Mucosa of descending colon (tissue), 3 donors: ENCODE data around the gene KEAP1. TPM values are rescaled to one million over a fixed set of nuclear protein-coding genes. Genes with fewer than 3 reads are reported as not detected.
"Not testable (repeated sequence)": the region's sequence is repeated elsewhere in the genome, so short reads cannot be mapped to it uniquely, and the experiment has no call there.

Experiments used
- ATAC-seq: fragments of 200-7000 bp; cut with Tn5 transposase; one replicate; pipeline ENCODE4 v1.9.1; 2020; ENCODE audit warnings: mild to moderate bottlenecking, moderate library complexity
- DNase-seq, 3 donors: peaks; one replicate each; pipeline ENCODE4 v3.0.0-alpha.2; 2020
- H3K36me3 ChIP-seq: fragments of 200-600 bp; one replicate; pipeline ENCODE4 v1.8.0; 2021; ENCODE audit warnings: low read depth, mild to moderate bottlenecking
- H3K4me1 ChIP-seq: fragments of 200-600 bp; one replicate; pipeline ENCODE4 v1.8.0; 2021; ENCODE audit warnings: low read depth, mild to moderate bottlenecking
- H3K4me3 ChIP-seq: fragments of 200-600 bp; one replicate; pipeline ENCODE4 v1.8.0; 2021; ENCODE audit warnings: mild to moderate bottlenecking
- H3K9me3 ChIP-seq: fragments of 200-600 bp; one replicate; pipeline ENCODE4 v1.8.0; 2021; ENCODE audit warnings: mild to moderate bottlenecking
- intact Hi-C, 2 donors: fragments of 100-400 bp; cut with DNase I in 1 of 2; cut with micrococcal nuclease in 1 of 2; formaldehyde crosslinking; loops; one replicate each; pipeline versions ENCODE4 v1.11.0 to v1.11.1; 2022; cut with DNase I, micrococcal nuclease
- total RNA-seq, 3 donors: library from RNA; stranded (reverse); fragmentation: NEBNext Ultra II Directional in 2 of 3; extraction: Animal tissue kit (Norgen Biotek cat#: 25700) in 2 of 3; gene quantifications; one replicate each; pipeline versions ENCODE4 v1.2.1 to v1.2.4, GENCODE V29; 2021 to 2023
- TF ChIP-seq, protein P1 (sequence below): fragments of 200-600 bp; IDR thresholded peaks from one replicate; pipeline ENCODE4 v1.8.0; 2022; ENCODE audit warnings: antibody characterized with exemption, mild to moderate bottlenecking
- donor health status: DM: no; HTN: no; CAD: no; lungs with moderate emphysema.
- donor health status: DM: no; HTN: no; CAD: no.
- donor health status: DM: no; HTN: yes; CAD: no.

KEAP1 gene
- total RNA-seq, 3 donors from 2014 or later: 57.5 to 75.7 (median 61.0) TPM

- ATAC-seq (peak; percentile 93), DNase-seq (peak; percentile 94 to 97 (median 94))
- intact Hi-C loops: no loop called here
- TF ChIP-seq, protein P1, sequence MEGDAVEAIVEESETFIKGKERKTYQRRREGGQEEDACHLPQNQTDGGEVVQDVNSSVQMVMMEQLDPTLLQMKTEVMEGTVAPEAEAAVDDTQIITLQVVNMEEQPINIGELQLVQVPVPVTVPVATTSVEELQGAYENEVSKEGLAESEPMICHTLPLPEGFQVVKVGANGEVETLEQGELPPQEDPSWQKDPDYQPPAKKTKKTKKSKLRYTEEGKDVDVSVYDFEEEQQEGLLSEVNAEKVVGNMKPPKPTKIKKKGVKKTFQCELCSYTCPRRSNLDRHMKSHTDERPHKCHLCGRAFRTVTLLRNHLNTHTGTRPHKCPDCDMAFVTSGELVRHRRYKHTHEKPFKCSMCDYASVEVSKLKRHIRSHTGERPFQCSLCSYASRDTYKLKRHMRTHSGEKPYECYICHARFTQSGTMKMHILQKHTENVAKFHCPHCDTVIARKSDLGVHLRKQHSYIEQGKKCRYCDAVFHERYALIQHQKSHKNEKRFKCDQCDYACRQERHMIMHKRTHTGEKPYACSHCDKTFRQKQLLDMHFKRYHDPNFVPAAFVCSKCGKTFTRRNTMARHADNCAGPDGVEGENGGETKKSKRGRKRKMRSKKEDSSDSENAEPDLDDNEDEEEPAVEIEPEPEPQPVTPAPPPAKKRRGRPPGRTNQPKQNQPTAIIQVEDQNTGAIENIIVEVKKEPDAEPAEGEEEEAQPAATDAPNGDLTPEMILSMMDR: no peak
- Histone ChIP-seq H3K4me1 (peaks cover 14% of the 10 kb centered on the region), H3K9me3 (no peaks in the 10 kb centered on the region), H3K4me3 (peak within 1 kb of the TSS; percentile 95), H3K36me3 (peaks cover 5% of the 10 kb centered on the region)
Observed at GRCh38 chr19:10543420-10544241, 40.5 kb upstream of the KEAP1 start, which contains the start of gene ATG4D. ATG4D (plus strand) TSS chr19:10543904; CDS start chr19:10544091, 187 bp downstream.

DNA sequence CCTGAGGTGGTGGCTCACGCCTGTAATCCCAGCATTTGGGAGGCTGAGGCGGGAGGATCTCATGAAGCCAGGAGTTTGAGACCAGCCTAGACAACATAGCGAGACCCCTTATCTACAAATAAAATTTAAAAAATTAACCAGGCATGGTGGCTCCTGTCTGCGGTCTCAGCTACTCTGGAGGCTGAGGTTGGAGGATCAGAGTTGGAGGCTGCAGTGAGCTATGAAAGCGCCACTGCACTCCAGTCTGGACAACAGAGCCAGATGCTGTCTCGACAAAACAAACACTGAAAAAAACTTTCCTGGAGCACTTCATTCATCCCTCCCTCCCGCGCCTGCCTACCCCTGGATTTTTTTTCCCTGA lies 39.9 kb upstream of the KEAP1 start:
- Histone ChIP-seq H3K4me1 (peaks cover 14% of the 10 kb centered on the region), H3K36me3 (peaks cover 5% of the 10 kb centered on the region), H3K4me3 (no peak overlapping the region), H3K9me3 (no peaks in the 10 kb centered on the region)
- intact Hi-C loops: no loop called here
- TF ChIP-seq, protein P1: no peak
- ATAC-seq (no peak), DNase-seq (no peak)

DNA sequence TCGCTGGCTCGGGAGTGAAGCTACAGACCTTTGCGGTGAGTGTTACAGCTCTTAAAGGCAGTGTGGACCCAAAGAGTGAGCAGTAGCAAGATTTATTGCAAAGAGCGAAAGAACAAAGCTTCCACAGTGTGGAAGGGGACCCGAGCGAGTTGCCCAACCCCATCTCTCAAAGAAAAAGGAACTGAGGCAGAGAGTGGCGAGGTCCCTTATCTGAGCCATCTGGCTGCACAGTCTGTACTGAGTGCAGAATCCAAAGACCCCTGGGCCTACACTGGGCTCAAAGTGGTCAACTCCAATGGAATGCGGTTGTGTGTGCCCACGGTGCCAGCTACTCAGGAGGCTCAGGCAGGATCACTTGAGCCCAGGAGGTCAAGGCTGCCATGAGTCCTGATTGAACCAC lies 35.9 kb upstream of the KEAP1 start:
- DNase-seq, H3K4me3 ChIP-seq, H3K36me3 ChIP-seq, intact Hi-C loops, ATAC-seq, H3K4me1 ChIP-seq, H3K9me3 ChIP-seq: not testable (repeated sequence)

DNA sequence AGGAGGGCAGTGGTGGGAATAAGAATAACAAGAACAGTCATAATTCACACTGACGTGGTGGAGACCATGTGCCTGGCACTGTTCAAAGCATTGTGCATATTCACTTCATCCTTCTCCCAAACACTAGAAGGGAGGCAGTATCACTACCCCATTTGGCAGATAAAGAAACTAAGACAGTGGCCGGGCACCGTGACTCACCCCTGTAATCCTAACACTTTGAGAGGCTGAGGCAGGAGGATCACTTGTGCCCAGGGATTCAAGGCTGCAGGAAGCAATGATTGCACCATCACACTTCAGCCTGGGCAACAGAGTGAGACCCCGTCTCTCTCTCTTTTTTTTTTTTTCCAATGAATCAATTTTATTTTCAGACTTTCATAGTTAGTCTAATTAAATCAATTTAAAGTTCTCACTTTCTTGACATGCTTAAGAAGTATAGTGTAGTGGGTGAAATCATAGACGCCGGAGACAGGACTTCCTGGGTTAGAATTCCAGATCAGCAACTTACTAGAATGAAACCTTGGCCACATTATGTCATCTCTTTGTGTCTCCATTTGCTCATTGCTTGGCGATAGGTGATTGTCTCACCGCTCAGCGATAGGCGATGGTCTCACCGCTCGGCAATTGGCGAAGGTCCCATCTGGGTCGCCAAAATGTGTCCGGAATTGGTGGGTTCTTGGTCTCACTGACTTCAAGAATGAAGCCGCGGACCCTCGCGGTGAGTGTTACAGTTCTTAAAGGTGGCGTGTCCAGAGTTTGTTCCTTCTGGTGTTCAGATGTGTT lies 35.2 kb upstream of the KEAP1 start:
- TF ChIP-seq, protein P1: no peak
- ATAC-seq (no peak), DNase-seq (no peak)
- Histone ChIP-seq H3K36me3 (no peaks in the 10 kb centered on the region), H3K9me3 (no peaks in the 10 kb centered on the region), H3K4me1 (peaks cover 7% of the 10 kb centered on the region), H3K4me3 (no peak overlapping the region)
- intact Hi-C loops: no loop called here

- Histone ChIP-seq H3K4me3 (no peak overlapping the region), H3K4me1 (peaks cover 2% of the 10 kb centered on the region), H3K9me3 (no peaks in the 10 kb centered on the region), H3K36me3 (no peaks in the 10 kb centered on the region)
- ATAC-seq (no peak), DNase-seq (no peak)
- TF ChIP-seq, protein P1: no peak
- intact Hi-C loops: no loop called here
Observed at GRCh38 chr19:10537668-10538067, 34.5 kb upstream of the KEAP1 start.

DNA sequence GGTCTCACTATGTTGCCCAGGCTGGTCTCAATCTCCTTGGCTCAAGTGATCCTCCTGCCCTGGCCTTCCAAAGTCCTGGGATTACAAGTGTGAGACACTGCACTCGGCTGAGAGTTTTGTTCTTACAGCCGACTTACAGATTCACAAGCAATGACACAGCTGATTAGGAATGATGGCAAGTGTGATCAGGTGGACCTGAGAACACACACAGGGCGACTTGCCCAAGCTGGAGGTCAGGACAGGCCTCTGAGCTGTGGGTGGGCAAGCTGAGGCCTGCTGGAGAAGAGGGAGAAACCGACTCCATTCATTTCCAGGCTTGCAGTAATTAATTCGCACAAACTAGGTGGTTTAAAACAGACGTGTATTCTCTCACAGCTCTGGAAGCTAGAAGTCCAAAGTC lies 32.5 kb upstream of the KEAP1 start:
- no peak for DNase-seq
- intact Hi-C loops: no loop called here
- TF ChIP-seq, protein P1: no peak

More for the DNA sequence above, 32.5 kb upstream of the KEAP1 start:
- H3K4me3 ChIP-seq: no peak overlapping the region
- H3K4me1 ChIP-seq: no peaks in the 10 kb centered on the region
- H3K9me3 ChIP-seq: no peaks in the 10 kb centered on the region
- no peak for ATAC-seq
- no peaks in the 10 kb centered on the region for H3K36me3 ChIP-seq
